Stomach (tissue), 9 donors: Measurements from ENCODE around the gene RAPSN. TPM values are rescaled to one million over a fixed set of nuclear protein-coding genes. Genes with fewer than 3 reads are reported as not detected.

Experiments
- DNase-seq, 2 donors: peaks; one replicate each; pipeline versions ENCODE4 v3.0.0 to v3.0.0-alpha.2; 2013 to 2019
- H3K27ac ChIP-seq, 5 donors: fragments of 200-600 bp in 4 of 5; sonication (generic) in 4 of 5; one replicate each; pipeline ENCODE4 v1.5.1; 2013 to 2019; ENCODE audit warnings: mild to moderate bottlenecking in 1 of 5, moderate library complexity in 1 of 5
- H3K27me3 ChIP-seq, 3 donors: fragments of 200-600 bp; sonication (generic); one replicate each; pipeline ENCODE4 v1.5.1; 2017 to 2019; ENCODE audit warnings: mixed run types in 1 of 3
- H3K36me3 ChIP-seq, 4 donors: fragments of 200-600 bp; sonication (generic); 1 replicate in 3 of 4; 2 replicates in 1 of 4; pipeline ENCODE4 v1.5.1; 2016 to 2019
- H3K4me1 ChIP-seq, 4 donors: fragments of 200-600 bp; sonication (generic); one replicate each; pipeline ENCODE4 v1.5.1; 2016 to 2019
- H3K4me3 ChIP-seq, 4 donors: fragments of 200-600 bp; sonication (generic) in 3 of 4; one replicate each; pipeline ENCODE4 v1.5.1; 2016 to 2019; ENCODE audit warnings: mild to moderate bottlenecking in 1 of 4
- H3K9me3 ChIP-seq, 4 donors: fragments of 200-600 bp; sonication (generic); one replicate each; pipeline ENCODE4 v1.5.1; 2016 to 2019
- EP300 ChIP-seq: sonication (generic); formaldehyde crosslinking; IDR thresholded peaks from one replicate; pipeline ENCODE4 v1.6.1; 2017; ENCODE audit warnings: antibody characterized with exemption
- POLR2A ChIP-seq, 4 donors: fragments of 450-650 bp; IDR thresholded peaks; one replicate each; pipeline ENCODE4 v1.6.1; 2016; ENCODE audit warnings: antibody characterized with exemption in 4 of 4, control low read depth in 2 of 4, mild to moderate bottlenecking in 1 of 4, moderate library complexity in 1 of 4
- POLR2AphosphoS5 ChIP-seq, 3 donors: sonication (generic); formaldehyde crosslinking; IDR thresholded peaks; one replicate each; pipeline ENCODE4 v1.6.1; 2016; ENCODE audit warnings: antibody characterized with exemption in 3 of 3
- WGBS, 5 donors: extraction: QIAGEN DNeasy Blood & Tissue Kit in 3 of 5; methylation state at CpG; one replicate each; pipeline versions ENCODE4 v1.1.5 to v1.1.7; 2013 to 2018; 5-methylcytosine and 5-hydroxymethylcytosine counted together
- intact Hi-C: fragments of 100-400 bp; cut with DNase I; formaldehyde crosslinking; loops from one replicate; pipeline ENCODE4 v1.15.1; 2023; ENCODE audit warnings: low total_unique reads
- polyA plus RNA-seq, 3 donors: library from polyadenylated mRNA; stranded (reverse); fragments of 200-250 nt; gene quantifications; one replicate each; pipeline ENCODE4 v1.2.3, GENCODE V29; 2013
- total RNA-seq, 5 donors: library from RNA; depleted of rRNA; stranded (reverse); fragments of >200 nt; gene quantifications; one replicate each; pipeline versions ENCODE4 v1.1.0 to v1.2.3, GENCODE V29; 2014 to 2016
- TF ChIP-seq, protein P1 (sequence below), 7 experiments: fragments of 450-650 bp in 4 of 7; fragments of 200-600 bp in 3 of 7; sonication (generic) in 3 of 7; IDR thresholded peaks; one replicate each; pipeline ENCODE4 v1.5.1; 2016 to 2019; ENCODE audit warnings: antibody characterized with exemption in 7 of 7, control low read depth in 2 of 7, mild to moderate bottlenecking in 1 of 7
- donor health status: healthy with polysubstance abuse.
- donor health status: Bipolar disorder and iron deficiency.
- donor health status: healthy.

The RAPSN gene
- total and polyA plus RNA-seq, 8 donors = 0.20 to 1.2 (median 1.1) TPM; not detected in 5

DNA sequence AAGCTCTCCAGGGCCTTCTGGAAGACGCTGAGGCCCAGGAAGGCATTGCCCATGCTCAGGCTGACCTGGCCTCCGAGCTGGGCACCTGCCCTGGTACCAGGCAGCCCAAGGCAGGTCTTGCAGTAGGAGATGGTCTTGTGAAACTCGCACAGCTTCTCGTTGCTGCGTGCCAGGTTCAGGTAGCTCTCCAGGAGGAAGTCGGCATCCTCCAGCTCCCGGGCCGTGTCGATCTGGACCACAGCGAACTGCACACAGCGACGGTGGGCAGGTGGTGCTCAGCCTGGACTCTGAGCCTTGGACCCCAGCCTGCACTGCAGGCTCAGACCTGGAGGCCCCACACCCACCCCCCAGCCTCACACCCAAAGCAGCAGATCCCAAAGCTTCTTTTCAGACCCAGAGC lies 1.0 kb downstream of the RAPSN start:
- Histone ChIP-seq H3K4me1 (no peaks in the 10 kb centered on the region), H3K27ac (no peak overlapping the region), H3K36me3 (no peaks in the 10 kb centered on the region), H3K4me3 (no peak overlapping the region), H3K9me3 (no peaks in the 10 kb centered on the region), H3K27me3 (no peaks in the 10 kb centered on the region)
- WGBS, 5 donors = 89 to 99% (median 96%) methylated on average over 8 to 12 of the region's 12 CpGs; no CpG with 5 or more reads in 1 of the 5 donors
- no peak for TF ChIP-seq POLR2AphosphoS5 (IDR thresholded peaks at IDR 0.05)
- TF ChIP-seq EP300 = no peak
- TF ChIP-seq, protein P1, sequence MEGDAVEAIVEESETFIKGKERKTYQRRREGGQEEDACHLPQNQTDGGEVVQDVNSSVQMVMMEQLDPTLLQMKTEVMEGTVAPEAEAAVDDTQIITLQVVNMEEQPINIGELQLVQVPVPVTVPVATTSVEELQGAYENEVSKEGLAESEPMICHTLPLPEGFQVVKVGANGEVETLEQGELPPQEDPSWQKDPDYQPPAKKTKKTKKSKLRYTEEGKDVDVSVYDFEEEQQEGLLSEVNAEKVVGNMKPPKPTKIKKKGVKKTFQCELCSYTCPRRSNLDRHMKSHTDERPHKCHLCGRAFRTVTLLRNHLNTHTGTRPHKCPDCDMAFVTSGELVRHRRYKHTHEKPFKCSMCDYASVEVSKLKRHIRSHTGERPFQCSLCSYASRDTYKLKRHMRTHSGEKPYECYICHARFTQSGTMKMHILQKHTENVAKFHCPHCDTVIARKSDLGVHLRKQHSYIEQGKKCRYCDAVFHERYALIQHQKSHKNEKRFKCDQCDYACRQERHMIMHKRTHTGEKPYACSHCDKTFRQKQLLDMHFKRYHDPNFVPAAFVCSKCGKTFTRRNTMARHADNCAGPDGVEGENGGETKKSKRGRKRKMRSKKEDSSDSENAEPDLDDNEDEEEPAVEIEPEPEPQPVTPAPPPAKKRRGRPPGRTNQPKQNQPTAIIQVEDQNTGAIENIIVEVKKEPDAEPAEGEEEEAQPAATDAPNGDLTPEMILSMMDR (IDR thresholded peaks at IDR 0.05) = no peak
- no peak for TF ChIP-seq POLR2A (IDR thresholded peaks at IDR 0.05)
- DNase-seq = no peak
- intact Hi-C loops = loop anchor here (10.0 kb wide), 1 partner anchor 73 kb away; the partner anchor contains the start of gene SPI1

- intact Hi-C loops = loop anchor here (10.0 kb wide), 1 partner anchor 72 kb away; the partner anchor contains the start of gene SPI1
Observed at GRCh38 chr11:47446833-47447232, 2.1 kb downstream of the RAPSN start.

DNA sequence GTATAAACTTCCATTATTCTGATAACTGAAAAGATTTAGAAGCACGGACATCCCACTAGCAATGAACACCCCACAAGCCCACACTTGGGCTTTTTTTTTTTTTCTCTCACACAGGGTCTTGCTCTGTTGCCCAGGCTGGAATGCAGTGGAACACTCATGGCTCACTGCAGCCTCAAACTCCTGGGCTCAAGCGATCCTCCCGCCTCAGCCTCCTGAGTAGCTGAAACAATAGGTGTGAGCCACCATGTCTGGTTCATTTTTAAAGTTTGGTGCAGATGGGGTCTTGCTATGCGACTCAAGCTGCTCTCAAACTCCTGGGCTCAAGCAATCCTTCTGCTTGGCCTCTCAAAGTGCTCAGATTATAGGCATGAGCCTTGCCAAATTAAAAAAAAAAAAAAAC lies 3.1 kb downstream of the RAPSN start:
- no peak for DNase-seq
- no peak for TF ChIP-seq POLR2AphosphoS5 (IDR thresholded peaks at IDR 0.05)
- TF ChIP-seq, protein P1 (IDR thresholded peaks at IDR 0.05) = no peak
- no peak for TF ChIP-seq POLR2A (IDR thresholded peaks at IDR 0.05)
- no peak for TF ChIP-seq EP300
- no peaks in the 10 kb centered on the region for H3K36me3 ChIP-seq
- WGBS, 5 donors = 88 to 97% (median 95%) methylated on average over 4 of the region's 4 CpGs
- no peak overlapping the region for H3K4me3 ChIP-seq
- H3K27me3 ChIP-seq = no peaks in the 10 kb centered on the region
- H3K9me3 ChIP-seq = no peaks in the 10 kb centered on the region
- H3K4me1 ChIP-seq = no peaks in the 10 kb centered on the region
- H3K27ac ChIP-seq = no peak overlapping the region
- intact Hi-C loops = loop anchor here (10.0 kb wide), 1 partner anchor 71 kb away; the partner anchor contains the start of gene SPI1

More at GRCh38 chr11:47446833-47447232, 2.1 kb downstream of the RAPSN start:
- H3K9me3 ChIP-seq = no peaks in the 10 kb centered on the region
- no peak overlapping the region for H3K27ac ChIP-seq
- no peak overlapping the region for H3K4me3 ChIP-seq
- H3K36me3 ChIP-seq = no peaks in the 10 kb centered on the region
- no peak for DNase-seq
- H3K27me3 ChIP-seq = no peaks in the 10 kb centered on the region
- TF ChIP-seq EP300 (no peak), POLR2A (IDR thresholded peaks at IDR 0.05) (no peak), POLR2AphosphoS5 (IDR thresholded peaks at IDR 0.05) (no peak)
- TF ChIP-seq, protein P1 (IDR thresholded peaks at IDR 0.05) = no peak
- H3K4me1 ChIP-seq = no peaks in the 10 kb centered on the region
- WGBS, 5 donors = 81 to 94% (median 87%) methylated on average over 9 of the region's 9 CpGs

DNA sequence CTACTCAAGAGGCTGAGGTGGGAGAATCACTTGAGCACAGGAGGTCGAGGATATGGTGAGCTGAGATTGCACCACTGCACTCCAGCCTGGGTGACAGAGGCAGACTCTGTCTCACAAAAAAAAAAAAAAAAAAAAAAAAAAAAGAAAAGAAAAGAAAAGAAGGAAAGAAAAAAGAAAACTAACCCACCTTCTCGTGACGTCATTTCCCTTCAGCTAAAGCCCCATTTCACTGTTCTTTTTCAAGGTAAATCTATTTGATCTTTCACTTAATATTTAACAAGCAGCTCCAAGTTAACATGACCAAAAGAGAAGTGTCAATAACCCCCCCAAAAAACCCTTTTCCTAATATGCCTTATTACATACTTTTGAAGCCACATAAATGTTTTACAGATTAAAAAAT lies 5.1 kb downstream of the RAPSN start:
- H3K4me1 ChIP-seq = no peaks in the 10 kb centered on the region
- no peaks in the 10 kb centered on the region for H3K36me3 ChIP-seq
- H3K4me3 ChIP-seq = no peak overlapping the region
- no peaks in the 10 kb centered on the region for H3K27me3 ChIP-seq
- no peak for DNase-seq
- H3K9me3 ChIP-seq = no peaks in the 10 kb centered on the region
- 71 to 88% (median 77%) methylated on average over 3 of the region's 3 CpGs for WGBS, 5 donors
- H3K27ac ChIP-seq = no peak overlapping the region
- intact Hi-C loops = loop anchor here (10.0 kb wide), 1 partner anchor 69 kb away; the partner anchor contains the start of gene SPI1
- TF ChIP-seq EP300 = no peak
- TF ChIP-seq POLR2AphosphoS5 (IDR thresholded peaks at IDR 0.05) = no peak
- TF ChIP-seq, protein P1 (IDR thresholded peaks at IDR 0.05) = no peak
- no peak for TF ChIP-seq POLR2A (IDR thresholded peaks at IDR 0.05)
